OCI-LY1 (cell line): ENCODE results near the gene ZNF672.

Experiments used
- H2AFZ ChIP-seq: fragments of 200-600 bp; sonication (generic), shearing (Covaris generic); 2 replicates; pipeline ENCODE4 v1.6.0; 2014; ENCODE audit warnings: antibody characterized with exemption, mild to moderate bottlenecking, low read length
- H3F3A ChIP-seq: fragments of 200-600 bp; sonication (generic), shearing (Covaris generic); 2 replicates; pipeline ENCODE4 v1.6.0; 2014; ENCODE audit warnings: mild to moderate bottlenecking, antibody characterized with exemption, low read length, moderate library complexity; ENCODE audit not compliant: insufficient read depth
- H3K27ac ChIP-seq: fragments of 200-600 bp; sonication (generic); 2 replicates; pipeline ENCODE4 v1.5.1; 2014; ENCODE audit warnings: low read length, mixed run types, mild to moderate bottlenecking, low read depth; ENCODE audit not compliant: poor library complexity, severe bottlenecking
- H3K27me3 ChIP-seq: fragments of 200-600 bp; sonication (generic); 2 replicates; pipeline ENCODE4 v1.6.0; 2014; ENCODE audit warnings: antibody characterized with exemption, mild to moderate bottlenecking, low read length, moderate library complexity; ENCODE audit not compliant: insufficient read depth
- H3K36me3 ChIP-seq: fragments of 200-600 bp; sonication (generic); 2 replicates; pipeline ENCODE4 v1.6.1; 2014; ENCODE audit warnings: mild to moderate bottlenecking, antibody characterized with exemption, low read length, moderate library complexity, mixed read lengths; ENCODE audit not compliant: insufficient read depth
- H3K4me1 ChIP-seq: fragments of 200-600 bp; sonication (generic); 2 replicates; pipeline ENCODE4 v1.5.1; 2014; ENCODE audit warnings: mild to moderate bottlenecking, low read length, moderate library complexity; ENCODE audit not compliant: insufficient read depth, severe bottlenecking
- H3K4me2 ChIP-seq: fragments of 200-600 bp; sonication (generic), shearing (Covaris generic); 2 replicates; pipeline ENCODE4 v1.6.1; 2014; ENCODE audit warnings: low read length
- H3K4me3 ChIP-seq: fragments of 200-600 bp; sonication (generic); 2 replicates; pipeline ENCODE4 v1.5.1; 2014; ENCODE audit warnings: low read length, low read depth, mild to moderate bottlenecking, mixed read lengths; ENCODE audit not compliant: poor library complexity, severe bottlenecking
- H3K79me2 ChIP-seq: fragments of 200-600 bp; shearing (Covaris generic); 2 replicates; pipeline ENCODE4 v1.6.1; 2016; ENCODE audit warnings: mixed run types, low read length, mixed read lengths; ENCODE audit not compliant: insufficient read depth
- H3K9ac ChIP-seq: fragments of 200-600 bp; sonication (generic), shearing (Covaris generic); 2 replicates; pipeline ENCODE4 v1.6.1; 2014; ENCODE audit warnings: mild to moderate bottlenecking, low read length, mixed read lengths
- H3K9me2 ChIP-seq: fragments of 200-600 bp; sonication (generic), shearing (Covaris generic); 2 replicates; pipeline ENCODE4 v1.6.1; 2014; ENCODE audit warnings: low read depth, mild to moderate bottlenecking, low read length, mixed read lengths
- H3K9me3 ChIP-seq: fragments of 200-600 bp; shearing (Covaris generic); 2 replicates; pipeline ENCODE4 v1.6.1; 2014; ENCODE audit warnings: low read length, mixed read lengths
- H4K20me1 ChIP-seq: fragments of 200-600 bp; sonication (generic), shearing (Covaris generic); 2 replicates; pipeline ENCODE4 v1.6.0; 2016; ENCODE audit warnings: mild to moderate bottlenecking, low read length; ENCODE audit not compliant: insufficient read depth
- EZH2 ChIP-seq: fragments of 200-600 bp; sonication (generic), shearing (Covaris generic); IDR thresholded peaks from 2 replicates; pipeline ENCODE4 v1.8.0; 2017; ENCODE audit warnings: borderline replicate concordance, mixed run types, mild to moderate bottlenecking, antibody characterized with exemption, low read length, moderate library complexity, mixed read lengths
- TF ChIP-seq, protein P1 (sequence below): fragments of 200-600 bp; sonication (generic), shearing (Covaris generic); IDR thresholded peaks from 2 replicates; pipeline ENCODE4 v1.5.1; 2017; ENCODE audit warnings: mild to moderate bottlenecking, antibody characterized with exemption, low read length, moderate library complexity, mixed read lengths

Gene ZNF672

DNA sequence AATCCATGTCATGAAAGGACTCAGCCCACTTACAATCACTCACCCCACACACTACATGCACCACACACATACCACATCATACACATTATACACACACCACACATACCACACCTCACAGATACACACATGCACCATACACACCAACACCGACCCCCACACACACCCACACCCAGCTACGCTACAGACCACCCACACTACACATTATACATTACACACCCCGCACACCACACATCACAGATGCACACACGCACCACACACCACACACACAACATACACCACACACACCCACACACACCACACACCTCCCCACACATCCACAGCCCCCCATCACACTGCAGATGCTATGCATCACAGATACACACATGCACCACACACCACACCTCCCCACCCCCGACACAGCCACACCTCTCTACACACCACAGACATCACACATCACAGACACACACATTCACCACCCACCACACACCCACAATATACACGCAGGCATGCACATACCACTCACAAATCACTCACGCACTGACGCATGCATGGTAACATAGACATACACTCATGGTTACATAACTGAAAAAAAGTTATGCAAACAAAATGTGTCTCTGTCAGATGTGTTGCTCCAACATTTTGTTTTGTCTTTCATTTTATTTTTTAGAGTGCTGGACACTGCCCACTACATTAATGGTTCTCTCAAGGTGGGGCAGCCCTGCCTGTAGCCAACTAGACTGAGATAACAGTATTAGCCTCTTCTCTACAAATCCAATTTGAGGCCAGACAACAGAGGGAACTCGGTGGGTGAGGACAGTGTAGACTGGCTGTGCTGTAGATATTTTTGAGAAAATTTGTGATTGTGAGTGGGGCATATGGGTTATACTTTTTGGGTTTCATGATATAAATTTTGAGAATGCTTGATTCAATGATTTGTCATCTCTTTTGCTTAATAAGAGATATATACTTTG is 52.8 kb downstream of the ZNF672 start:
- Histone ChIP-seq H3K4me1 (no peaks in the 10 kb centered on the region), H3K79me2 (no peaks in the 10 kb centered on the region), H3K4me3 (no peak overlapping the region), H3K9ac (no peak overlapping the region), H3K4me2 (no peak overlapping the region), H3K36me3 (no peaks in the 10 kb centered on the region), H4K20me1 (no peaks in the 10 kb centered on the region), H3K27me3 (no peaks in the 10 kb centered on the region), H3K27ac (no peak overlapping the region), H3K9me2 (no peaks in the 10 kb centered on the region), H3F3A (no peaks in the 10 kb centered on the region), H2AFZ (no peak overlapping the region), H3K9me3 (no peaks in the 10 kb centered on the region)
- no peak for TF ChIP-seq EZH2
- TF ChIP-seq, protein P1, sequence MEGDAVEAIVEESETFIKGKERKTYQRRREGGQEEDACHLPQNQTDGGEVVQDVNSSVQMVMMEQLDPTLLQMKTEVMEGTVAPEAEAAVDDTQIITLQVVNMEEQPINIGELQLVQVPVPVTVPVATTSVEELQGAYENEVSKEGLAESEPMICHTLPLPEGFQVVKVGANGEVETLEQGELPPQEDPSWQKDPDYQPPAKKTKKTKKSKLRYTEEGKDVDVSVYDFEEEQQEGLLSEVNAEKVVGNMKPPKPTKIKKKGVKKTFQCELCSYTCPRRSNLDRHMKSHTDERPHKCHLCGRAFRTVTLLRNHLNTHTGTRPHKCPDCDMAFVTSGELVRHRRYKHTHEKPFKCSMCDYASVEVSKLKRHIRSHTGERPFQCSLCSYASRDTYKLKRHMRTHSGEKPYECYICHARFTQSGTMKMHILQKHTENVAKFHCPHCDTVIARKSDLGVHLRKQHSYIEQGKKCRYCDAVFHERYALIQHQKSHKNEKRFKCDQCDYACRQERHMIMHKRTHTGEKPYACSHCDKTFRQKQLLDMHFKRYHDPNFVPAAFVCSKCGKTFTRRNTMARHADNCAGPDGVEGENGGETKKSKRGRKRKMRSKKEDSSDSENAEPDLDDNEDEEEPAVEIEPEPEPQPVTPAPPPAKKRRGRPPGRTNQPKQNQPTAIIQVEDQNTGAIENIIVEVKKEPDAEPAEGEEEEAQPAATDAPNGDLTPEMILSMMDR, result no peak

DNA sequence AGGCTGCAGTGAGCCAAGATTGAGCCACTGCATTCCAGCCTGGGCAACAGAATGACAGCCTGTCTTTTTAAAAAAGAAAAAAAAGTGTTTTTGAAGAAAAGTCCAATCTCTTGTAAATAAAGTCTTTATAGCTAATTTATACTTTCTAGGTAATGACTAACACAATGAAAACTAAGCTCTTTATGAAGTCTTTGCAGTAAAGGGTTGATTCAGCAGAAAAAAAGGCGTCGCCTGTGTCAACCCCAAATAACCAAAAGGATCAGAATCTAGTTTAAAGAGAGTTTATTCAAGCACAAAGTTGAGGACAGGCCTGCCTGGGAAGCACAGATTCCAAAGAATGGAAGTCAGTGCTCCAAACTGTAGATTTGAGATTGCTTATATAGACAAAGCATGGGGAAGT is 53.7 kb downstream of the ZNF672 start:
- Histone ChIP-seq H3F3A (no peaks in the 10 kb centered on the region), H3K36me3 (no peaks in the 10 kb centered on the region), H3K9me2 (no peaks in the 10 kb centered on the region), H3K27me3 (no peaks in the 10 kb centered on the region), H2AFZ (no peak overlapping the region), H3K79me2 (no peaks in the 10 kb centered on the region), H3K4me2 (no peak overlapping the region), H3K4me3 (no peak overlapping the region), H4K20me1 (no peaks in the 10 kb centered on the region), H3K9me3 (no peaks in the 10 kb centered on the region), H3K9ac (no peak overlapping the region), H3K4me1 (no peaks in the 10 kb centered on the region), H3K27ac (no peak overlapping the region)
- no peak for TF ChIP-seq EZH2
- TF ChIP-seq, protein P1, result no peak

DNA sequence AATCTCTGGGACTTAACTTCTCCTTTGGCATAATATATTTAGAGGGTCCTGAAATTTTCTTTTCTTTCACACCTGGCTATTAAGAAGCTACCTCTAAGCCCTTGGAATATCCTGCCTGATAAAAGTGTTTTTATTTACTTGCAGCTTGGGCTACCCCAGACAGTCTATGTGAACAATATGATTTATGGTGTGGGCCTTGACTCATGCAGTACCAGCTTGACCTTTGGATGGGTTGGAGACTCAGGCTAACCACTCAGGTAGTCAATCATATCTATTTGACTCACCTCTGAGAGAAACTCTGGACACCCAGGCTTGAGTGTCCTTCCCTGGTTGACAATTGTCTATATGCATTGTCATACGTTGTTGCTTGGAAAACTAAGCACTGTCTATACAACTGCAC is 54.6 kb downstream of the ZNF672 start:
- Histone ChIP-seq H3K36me3 (no peaks in the 10 kb centered on the region), H3K9me2 (no peaks in the 10 kb centered on the region), H3K9ac (no peak overlapping the region), H3K9me3 (no peaks in the 10 kb centered on the region), H3K27ac (no peak overlapping the region), H3K4me3 (no peak overlapping the region), H4K20me1 (no peaks in the 10 kb centered on the region), H2AFZ (no peak overlapping the region), H3K27me3 (no peaks in the 10 kb centered on the region; the same call in 1 of the 2 replicates), H3F3A (no peaks in the 10 kb centered on the region), H3K79me2 (no peaks in the 10 kb centered on the region), H3K4me1 (no peaks in the 10 kb centered on the region), H3K4me2 (no peak overlapping the region)
- no peak for TF ChIP-seq EZH2
- TF ChIP-seq, protein P1, result no peak
